ENCODE data around the gene SLAMF9.

Gene SLAMF9

DNA sequence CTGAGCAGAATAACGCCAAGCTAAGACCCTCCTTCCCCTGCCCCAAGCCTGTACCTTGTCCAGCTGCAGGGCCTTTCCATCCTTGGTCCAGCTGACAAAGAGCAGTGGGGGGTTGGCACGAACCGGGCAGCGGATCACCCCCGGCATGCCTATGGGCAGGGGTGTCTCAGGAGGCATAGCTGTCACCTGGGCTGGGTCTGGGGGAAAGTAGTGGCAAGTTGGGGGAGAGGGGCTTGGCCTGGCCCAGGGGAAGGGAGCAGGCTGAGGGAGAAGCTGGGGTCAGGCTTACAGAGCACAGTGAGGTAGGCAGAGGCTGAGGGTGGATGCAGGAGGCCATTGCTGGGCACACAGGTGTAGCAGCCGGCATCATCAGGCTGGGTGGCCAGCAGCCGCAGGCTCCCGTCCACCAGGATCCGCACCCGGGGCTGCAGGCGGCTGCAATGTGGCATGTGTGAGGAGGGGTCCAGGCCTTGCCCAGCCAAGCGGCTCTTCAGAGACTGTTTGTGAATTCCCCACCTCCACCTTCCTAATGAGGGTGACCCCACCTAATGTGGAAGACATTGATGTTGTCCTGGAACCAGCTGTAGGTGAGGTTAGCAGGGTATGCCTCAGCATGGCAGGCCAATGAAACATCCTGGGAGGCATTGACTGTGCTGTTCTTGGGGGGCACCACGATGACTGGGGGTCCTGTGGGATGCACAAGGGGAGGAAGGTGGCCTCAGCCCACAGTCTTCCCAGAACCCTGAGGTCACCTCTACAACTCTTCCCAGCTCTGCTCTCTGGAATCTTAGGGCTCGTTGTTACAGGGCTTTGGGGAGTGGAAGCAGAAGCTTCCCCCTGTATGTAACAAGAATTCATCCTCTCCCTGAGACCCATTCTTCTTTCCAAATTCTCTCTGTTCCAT, 19.6 kb downstream of the SLAMF9 start:
- no peaks in the 10 kb centered on the region for H3K4me1 ChIP-seq (ENCODE audit: control insufficient read depth, insufficient read depth, low read length)
- no peak overlapping the region for H3K27ac ChIP-seq (ENCODE audit: low read depth, low read length)
- H3K27me3 ChIP-seq (ENCODE audit: control insufficient read depth, insufficient read depth, low read length) = no peaks in the 10 kb centered on the region
- no peak overlapping the region for H3K4me3 ChIP-seq (ENCODE audit: low read length)
- H3K9ac ChIP-seq (ENCODE audit: low read length) = no peak overlapping the region
- no peaks in the 10 kb centered on the region for H3K36me3 ChIP-seq (ENCODE audit: control insufficient read depth, insufficient read depth, low read length)

DNA sequence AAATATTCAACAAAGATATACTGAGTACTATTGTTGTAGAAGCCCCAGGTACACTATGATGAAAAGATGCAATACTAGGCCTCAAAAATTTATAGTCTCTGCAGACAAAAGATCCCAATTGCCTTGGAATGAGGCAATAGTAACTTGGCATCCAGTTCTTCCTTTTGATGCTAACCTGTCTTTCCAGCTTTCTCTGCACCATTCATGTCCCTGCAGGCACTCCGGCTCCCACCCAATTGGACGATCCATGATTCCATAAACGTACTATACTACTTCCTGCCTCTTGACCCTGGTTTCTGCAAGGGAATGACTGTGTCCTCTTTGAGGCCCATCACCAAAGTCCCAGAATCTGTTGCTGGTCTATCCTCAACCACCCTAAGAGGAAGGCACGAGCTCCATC, 20.7 kb downstream of the SLAMF9 start:
- H3K27me3 ChIP-seq (ENCODE audit: control insufficient read depth, insufficient read depth, low read length) = no peaks in the 10 kb centered on the region
- H3K36me3 ChIP-seq (ENCODE audit: control insufficient read depth, insufficient read depth, low read length) = no peaks in the 10 kb centered on the region
- H3K4me1 ChIP-seq (ENCODE audit: control insufficient read depth, insufficient read depth, low read length) = no peaks in the 10 kb centered on the region
- no peak overlapping the region for H3K9ac ChIP-seq (ENCODE audit: low read length)
- H3K4me3 ChIP-seq (ENCODE audit: low read length) = no peak overlapping the region
- no peak overlapping the region for H3K27ac ChIP-seq (ENCODE audit: low read depth, low read length)

DNA sequence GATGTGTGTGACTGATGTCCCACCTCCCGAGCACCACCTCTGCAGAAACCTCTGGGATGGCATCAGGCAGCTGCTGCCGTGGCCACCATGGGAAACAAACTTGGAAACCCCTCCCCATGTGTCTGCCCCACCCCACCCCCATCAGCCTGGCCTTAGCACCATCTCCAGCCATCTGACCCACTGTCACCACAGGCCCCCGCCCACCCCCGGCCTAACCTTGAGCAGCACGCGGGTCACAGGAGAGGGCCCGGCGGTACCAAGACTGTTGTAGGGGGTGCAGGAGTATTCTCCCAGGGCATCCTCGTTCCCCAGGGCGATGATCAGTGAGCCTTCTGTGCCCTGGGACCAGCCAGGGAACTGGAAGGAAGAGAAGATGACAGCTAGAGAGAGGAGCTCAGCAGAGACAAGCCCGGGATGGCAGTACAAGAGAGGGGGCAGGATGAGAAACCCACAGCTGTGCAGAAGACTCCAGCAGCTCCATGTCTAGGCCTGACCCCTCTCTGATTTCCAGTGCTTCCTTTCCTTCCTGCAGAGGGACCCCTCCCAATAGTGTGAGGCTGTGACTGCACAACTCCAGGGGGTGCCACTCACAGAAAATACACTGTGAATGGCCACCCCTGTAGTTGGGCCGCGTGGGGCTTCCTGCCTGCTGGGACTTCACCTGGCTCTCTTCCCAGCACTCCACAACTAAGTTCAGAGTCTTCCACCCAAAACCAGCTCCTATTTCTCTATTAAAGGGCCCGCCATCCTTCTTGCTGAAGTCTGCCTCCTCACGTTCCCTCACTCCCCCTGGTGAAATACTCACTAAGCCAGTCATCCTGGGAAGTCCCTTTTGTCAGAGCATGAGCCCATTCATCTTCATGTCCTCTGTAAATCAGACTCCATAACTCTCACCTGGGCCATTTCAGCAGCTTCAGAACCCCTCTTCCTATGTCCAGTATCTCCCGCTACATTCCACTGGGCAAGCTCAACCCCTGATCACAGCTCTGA, 21.4 kb downstream of the SLAMF9 start:
- Histone ChIP-seq H3K27ac (ENCODE audit: low read depth, low read length) (no peak overlapping the region), H3K27me3 (ENCODE audit: control insufficient read depth, insufficient read depth, low read length) (no peaks in the 10 kb centered on the region), H3K4me1 (ENCODE audit: control insufficient read depth, insufficient read depth, low read length) (no peaks in the 10 kb centered on the region), H3K9ac (ENCODE audit: low read length) (no peak overlapping the region), H3K36me3 (ENCODE audit: control insufficient read depth, insufficient read depth, low read length) (no peaks in the 10 kb centered on the region), H3K4me3 (ENCODE audit: low read length) (no peak overlapping the region)

DNA sequence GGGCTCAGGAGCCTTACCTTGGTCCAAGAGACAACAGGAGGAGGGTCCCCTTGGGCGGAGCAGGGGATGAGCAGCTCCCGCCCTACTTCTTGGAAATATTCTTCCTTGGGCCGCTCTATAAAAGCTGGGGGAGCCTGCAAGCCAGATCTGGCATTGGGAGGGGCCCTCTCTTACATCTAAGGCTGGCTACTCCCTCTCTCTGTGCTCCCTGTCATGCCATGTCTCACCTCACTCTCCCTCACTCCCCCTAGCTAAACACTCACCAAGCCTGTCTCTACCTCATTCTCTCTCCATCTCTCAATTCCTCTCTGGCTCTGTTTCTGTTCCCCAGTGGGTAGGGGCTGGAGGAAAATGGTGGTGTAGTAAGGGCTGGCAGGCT, 22.3 kb downstream of the SLAMF9 start:
- Histone ChIP-seq H3K27me3 (ENCODE audit: control insufficient read depth, insufficient read depth, low read length) (no peaks in the 10 kb centered on the region), H3K4me3 (ENCODE audit: low read length) (no peak overlapping the region), H3K27ac (ENCODE audit: low read depth, low read length) (no peak overlapping the region), H3K4me1 (ENCODE audit: control insufficient read depth, insufficient read depth, low read length) (no peaks in the 10 kb centered on the region), H3K36me3 (ENCODE audit: control insufficient read depth, insufficient read depth, low read length) (no peaks in the 10 kb centered on the region), H3K9ac (ENCODE audit: low read length) (no peak overlapping the region)

DNA sequence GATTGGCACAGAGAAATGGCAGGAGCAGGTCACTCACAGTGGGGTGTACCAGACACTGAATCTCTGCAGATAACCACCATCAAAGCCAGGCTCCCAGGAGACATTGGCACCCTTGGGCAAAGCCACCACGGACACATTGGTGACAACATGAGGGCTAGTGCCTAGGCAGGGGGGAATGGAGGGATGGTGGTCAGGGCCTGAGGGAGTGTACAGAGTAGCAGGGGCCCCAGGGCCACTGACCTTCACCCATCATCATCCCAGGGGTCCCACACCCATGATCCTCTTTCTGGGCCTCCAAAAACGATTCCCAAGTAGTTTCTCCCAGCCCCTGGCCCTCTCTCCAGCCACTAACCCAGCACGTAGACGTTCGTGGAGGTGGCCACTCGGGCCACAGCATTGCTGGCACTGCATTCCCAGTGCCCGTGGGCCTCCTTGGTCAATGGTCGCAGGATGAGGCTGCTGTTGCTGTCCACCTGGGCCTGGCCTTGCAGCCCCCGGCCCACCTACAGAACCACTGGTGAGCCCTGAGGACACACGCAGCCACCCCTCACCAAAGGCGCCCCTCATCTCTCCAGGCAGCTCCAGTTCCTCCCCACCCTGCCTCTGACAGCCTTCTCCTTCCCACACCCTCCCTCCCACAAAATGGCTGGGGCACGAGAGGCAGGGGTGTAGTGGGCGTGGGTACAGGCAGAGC, 22.8 kb downstream of the SLAMF9 start:
- no peak overlapping the region for H3K27ac ChIP-seq (ENCODE audit: low read depth, low read length)
- H3K4me3 ChIP-seq (ENCODE audit: low read length) = no peak overlapping the region
- no peaks in the 10 kb centered on the region for H3K27me3 ChIP-seq (ENCODE audit: control insufficient read depth, insufficient read depth, low read length)
- peaks cover 3% of the 10 kb centered on the region for H3K4me1 ChIP-seq (ENCODE audit: control insufficient read depth, insufficient read depth, low read length)
- H3K9ac ChIP-seq (ENCODE audit: low read length) = no peak overlapping the region
- no peaks in the 10 kb centered on the region for H3K36me3 ChIP-seq (ENCODE audit: control insufficient read depth, insufficient read depth, low read length)

DNA sequence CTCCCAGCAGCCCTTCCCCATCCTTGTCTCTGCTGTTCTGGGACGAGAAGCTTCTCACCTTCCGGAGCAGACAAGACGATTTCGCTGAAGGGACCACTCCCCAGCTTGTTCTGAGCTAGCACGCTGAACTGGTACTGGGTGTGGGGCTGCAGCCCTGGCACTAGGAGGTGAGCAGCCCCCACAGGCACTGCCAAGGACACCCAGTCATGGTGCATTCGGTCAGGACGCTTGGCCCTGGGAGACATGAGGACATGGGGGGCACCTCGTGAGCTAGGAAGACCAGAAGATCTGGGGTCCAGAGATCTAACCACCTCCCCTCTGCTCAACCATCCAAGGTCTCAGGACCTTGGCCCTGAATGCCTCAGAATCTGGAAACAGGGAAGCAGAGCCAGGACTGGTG, 23.4 kb downstream of the SLAMF9 start:
- Histone ChIP-seq H3K9ac (ENCODE audit: low read length) (no peak overlapping the region), H3K36me3 (ENCODE audit: control insufficient read depth, insufficient read depth, low read length) (no peaks in the 10 kb centered on the region), H3K4me1 (ENCODE audit: control insufficient read depth, insufficient read depth, low read length) (peaks cover 9% of the 10 kb centered on the region), H3K27ac (ENCODE audit: low read depth, low read length) (no peak overlapping the region), H3K27me3 (ENCODE audit: control insufficient read depth, insufficient read depth, low read length) (no peaks in the 10 kb centered on the region), H3K4me3 (ENCODE audit: low read length) (no peak overlapping the region)

DNA sequence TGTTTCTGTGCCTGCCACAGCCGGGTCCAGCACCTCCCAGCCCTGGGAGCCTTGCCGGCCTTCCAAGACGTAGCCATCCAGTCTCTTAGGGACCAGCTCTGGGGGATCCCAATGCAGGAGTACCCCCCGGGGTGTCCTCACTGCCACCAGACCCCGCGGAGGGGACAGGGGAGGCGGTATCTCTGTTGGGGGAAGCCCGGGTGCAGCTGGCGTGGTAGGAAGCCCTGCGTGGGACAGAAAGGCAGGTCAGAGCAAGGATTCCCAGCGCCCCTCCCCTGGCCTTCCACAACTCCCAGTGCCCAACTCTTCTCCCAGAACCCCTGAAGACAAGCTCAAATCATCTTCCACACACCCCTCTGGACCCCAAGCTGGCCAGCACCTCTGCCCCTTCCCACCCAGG, 23.8 kb downstream of the SLAMF9 start:
- H3K36me3 ChIP-seq (ENCODE audit: control insufficient read depth, insufficient read depth, low read length) = no peaks in the 10 kb centered on the region
- H3K27ac ChIP-seq (ENCODE audit: low read depth, low read length) = no peak overlapping the region
- H3K4me1 ChIP-seq (ENCODE audit: control insufficient read depth, insufficient read depth, low read length) = peaks cover 9% of the 10 kb centered on the region
- H3K27me3 ChIP-seq (ENCODE audit: control insufficient read depth, insufficient read depth, low read length) = no peaks in the 10 kb centered on the region
- H3K9ac ChIP-seq (ENCODE audit: low read length) = no peak overlapping the region
- no peak overlapping the region for H3K4me3 ChIP-seq (ENCODE audit: low read length)

DNA sequence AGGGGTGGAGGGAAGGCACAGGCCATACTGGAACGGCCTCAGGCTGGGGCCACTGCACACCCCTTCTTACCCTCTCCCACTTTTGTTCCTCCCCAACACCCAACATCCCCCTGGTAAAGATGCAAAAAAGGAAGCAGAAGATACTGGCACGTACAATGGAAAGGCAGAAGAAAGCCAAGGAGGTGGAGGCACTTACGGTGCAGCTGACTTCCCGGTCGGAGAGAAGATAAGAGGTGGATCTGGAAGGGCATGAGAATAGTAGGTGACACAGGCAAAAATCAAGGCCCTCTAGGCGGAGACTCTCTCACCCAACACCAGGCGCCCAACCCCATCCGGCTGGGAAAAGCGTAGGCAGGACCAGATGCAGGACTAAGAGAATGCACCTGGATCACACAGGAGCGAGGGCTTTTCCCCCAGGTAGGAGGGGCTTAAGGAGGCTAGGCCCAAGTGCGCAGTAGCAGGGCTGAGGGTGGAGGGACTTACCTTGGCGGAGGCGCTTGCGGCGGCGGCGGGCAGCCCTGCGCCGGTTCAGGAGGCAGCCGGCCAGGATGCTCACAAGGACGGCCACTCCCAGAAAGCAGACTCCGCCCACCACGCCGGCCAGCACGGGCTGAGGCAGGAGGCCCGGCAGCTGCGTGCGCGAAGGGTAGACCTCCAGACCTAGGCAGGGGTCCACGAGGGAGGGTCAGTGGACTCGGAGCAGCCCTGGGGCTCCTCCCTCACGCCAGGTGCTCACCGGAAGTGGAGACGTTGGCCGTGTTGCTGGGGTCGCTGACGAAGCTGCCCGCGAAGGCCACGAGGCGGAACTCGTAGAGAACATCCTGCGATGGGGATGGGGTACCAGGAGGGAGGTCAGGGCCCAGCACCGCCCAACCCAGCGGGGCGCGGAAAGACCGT, 24.6 kb downstream of the SLAMF9 start:
- Histone ChIP-seq H3K27me3 (ENCODE audit: control insufficient read depth, insufficient read depth, low read length) (no peaks in the 10 kb centered on the region), H3K27ac (ENCODE audit: low read depth, low read length) (no peak overlapping the region), H3K9ac (ENCODE audit: low read length) (no peak overlapping the region), H3K4me3 (ENCODE audit: low read length) (no peak overlapping the region), H3K4me1 (ENCODE audit: control insufficient read depth, insufficient read depth, low read length) (peaks cover 9% of the 10 kb centered on the region), H3K36me3 (ENCODE audit: control insufficient read depth, insufficient read depth, low read length) (no peaks in the 10 kb centered on the region)

DNA sequence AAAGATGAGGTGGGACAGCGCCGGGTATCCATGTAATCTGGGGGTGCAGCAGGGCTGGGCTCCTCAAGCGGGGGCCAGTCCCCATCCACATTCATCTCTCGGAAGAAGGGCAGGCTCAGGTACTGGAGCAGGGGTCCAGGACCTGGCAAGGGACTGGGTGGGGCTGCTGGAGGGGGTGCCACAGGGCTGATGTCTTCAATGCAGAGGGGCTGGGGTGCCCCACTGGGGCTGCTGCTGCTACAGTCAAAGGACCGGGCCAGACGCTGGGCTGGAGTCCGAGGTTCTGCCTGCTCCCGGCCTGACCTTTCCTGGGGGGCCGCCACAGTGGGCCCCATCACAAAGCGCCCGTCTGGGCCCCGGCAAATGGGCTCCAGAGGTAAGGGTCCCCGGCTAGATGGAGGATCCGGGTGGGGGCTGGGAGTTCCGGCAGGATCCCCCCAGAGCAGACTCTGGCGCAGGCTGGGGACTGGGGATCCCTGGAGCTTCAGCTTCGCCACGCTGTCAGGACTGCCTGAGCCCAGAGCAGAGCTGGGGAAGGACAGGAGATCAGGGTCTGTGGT, 25.5 kb downstream of the SLAMF9 start:
- H3K9ac ChIP-seq (ENCODE audit: low read length) = no peak overlapping the region
- H3K4me1 ChIP-seq (ENCODE audit: control insufficient read depth, insufficient read depth, low read length) = peaks cover 9% of the 10 kb centered on the region
- H3K27me3 ChIP-seq (ENCODE audit: control insufficient read depth, insufficient read depth, low read length) = no peaks in the 10 kb centered on the region
- no peaks in the 10 kb centered on the region for H3K36me3 ChIP-seq (ENCODE audit: control insufficient read depth, insufficient read depth, low read length)
- no peak overlapping the region for H3K4me3 ChIP-seq (ENCODE audit: low read length)
- no peak overlapping the region for H3K27ac ChIP-seq (ENCODE audit: low read depth, low read length)

DNA sequence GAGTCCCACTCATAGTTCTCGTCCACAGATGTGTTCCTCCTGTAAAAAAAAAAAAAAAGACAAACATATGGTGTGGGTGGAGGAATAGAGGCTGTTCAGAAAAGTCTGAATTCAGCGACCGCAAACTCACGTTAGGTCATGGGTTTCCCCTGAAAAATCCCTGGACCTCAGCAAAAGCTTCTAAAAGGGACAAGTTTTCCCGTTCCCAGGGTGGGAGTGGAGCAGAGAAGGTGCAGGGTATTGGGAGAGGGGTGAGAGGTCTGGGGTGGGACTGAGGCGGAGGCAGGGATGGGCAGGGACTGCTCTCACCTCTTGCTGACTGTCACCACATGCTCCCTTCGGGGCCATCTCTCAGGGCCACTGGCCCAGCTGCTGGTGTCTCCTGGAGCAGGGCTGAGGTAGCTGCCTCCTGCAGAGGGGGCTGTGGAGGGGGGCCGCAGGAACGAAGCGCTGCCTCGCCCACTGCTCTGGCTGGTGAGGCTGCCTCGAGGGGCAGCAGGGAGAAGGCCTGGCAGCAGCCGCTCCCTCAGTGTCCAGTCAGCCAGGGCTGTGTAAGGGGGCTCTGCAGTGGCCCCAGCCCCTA, 26.1 kb downstream of the SLAMF9 start:
- Histone ChIP-seq H3K4me1 (ENCODE audit: control insufficient read depth, insufficient read depth, low read length) (peaks cover 9% of the 10 kb centered on the region), H3K27me3 (ENCODE audit: control insufficient read depth, insufficient read depth, low read length) (no peaks in the 10 kb centered on the region), H3K27ac (ENCODE audit: low read depth, low read length) (no peak overlapping the region), H3K9ac (ENCODE audit: low read length) (no peak overlapping the region), H3K4me3 (ENCODE audit: low read length) (no peak overlapping the region), H3K36me3 (ENCODE audit: control insufficient read depth, insufficient read depth, low read length) (no peaks in the 10 kb centered on the region)

DNA sequence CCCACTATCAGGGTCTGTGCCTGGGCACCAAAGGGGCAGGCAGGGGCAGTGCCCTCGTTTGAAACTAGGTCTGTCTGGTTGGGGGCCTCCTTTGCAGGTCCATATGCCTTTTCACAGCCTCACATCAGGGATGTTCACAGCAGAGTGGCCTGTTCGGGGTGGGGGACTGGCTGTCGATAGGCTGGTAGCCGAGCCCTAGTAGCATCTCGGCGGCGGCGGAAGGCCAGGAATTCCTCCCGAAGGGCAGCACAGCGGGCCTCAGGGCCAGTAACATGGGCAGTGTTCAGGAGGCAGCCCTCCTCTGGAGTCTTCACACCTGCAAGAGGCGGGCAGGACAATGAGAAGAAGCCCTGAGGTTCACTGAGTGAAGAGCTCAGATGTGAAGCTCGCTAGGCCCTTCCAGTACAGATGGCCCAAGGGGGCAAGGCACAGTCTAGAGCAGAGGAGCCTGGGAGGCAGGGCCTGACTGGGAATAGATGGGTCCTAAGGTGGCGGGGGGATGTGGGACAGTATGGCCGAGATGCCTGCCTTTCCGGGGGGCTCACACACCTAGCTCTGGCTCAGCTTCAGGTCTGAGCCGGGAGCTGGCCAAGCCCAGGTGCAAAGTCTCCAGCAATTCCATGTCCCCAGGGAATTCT, 26.7 kb downstream of the SLAMF9 start:
- Histone ChIP-seq H3K9ac (ENCODE audit: low read length) (no peak overlapping the region), H3K36me3 (ENCODE audit: control insufficient read depth, insufficient read depth, low read length) (no peaks in the 10 kb centered on the region), H3K27me3 (ENCODE audit: control insufficient read depth, insufficient read depth, low read length) (no peaks in the 10 kb centered on the region), H3K27ac (ENCODE audit: low read depth, low read length) (no peak overlapping the region), H3K4me3 (ENCODE audit: low read length) (no peak overlapping the region), H3K4me1 (ENCODE audit: control insufficient read depth, insufficient read depth, low read length) (peaks cover 9% of the 10 kb centered on the region)

All from rectal smooth muscle tissue (tissue), 1 donor.